Panc1 (cell line): ENCODE measurements around the gene PNMA5. TPM values are rescaled to one million over a fixed set of nuclear protein-coding genes. Genes with fewer than 3 reads are reported as not detected.
"Not testable (repeated sequence)": the region's sequence is repeated elsewhere in the genome, so short reads cannot be mapped to it uniquely, and the experiment has no call there.

Experiments used
- ATAC-seq: fragments of 200-7000 bp; cut with Tn5 transposase; 2 replicates; pipeline ENCODE4 v1.9.1; 2020; ENCODE audit warnings: mild to moderate bottlenecking, moderate library complexity
- BruUV-seq: library from RNA; stranded (reverse); fragments of 400-500 nt; replicated peaks from 2 replicates; lab custom pipeline; 2021; lab: Mats Ljungman, UMichigan
- CTCF ChIA-PET: fragments of 300-600 bp; sonication (Branson Sonifier 250); formaldehyde crosslinking; loops from one replicate; lab custom pipeline; 2022; ENCODE audit warnings: antibody characterized with exemption; lab: Charles Lee
- POLR2A ChIA-PET: fragments of 300-600 bp; sonication (Branson Sonifier 250); formaldehyde crosslinking; loops from one replicate; lab custom pipeline; 2022; ENCODE audit warnings: antibody characterized with exemption; lab: Charles Lee
- DNase-seq: peaks from one replicate; pipeline ENCODE4 v3.0.0-alpha.2; 2010; ENCODE audit warnings: low read depth, low spot score
- H3K27ac ChIP-seq: 2 replicates; pipeline ENCODE4 v1.5.1; 2011; ENCODE audit warnings: mild to moderate bottlenecking, low read length, inconsistent platforms
- H3K27me3 ChIP-seq: fragments of 200-500 bp; sonication (Bioruptor generic); 2 replicates; pipeline ENCODE4 v1.6.0; 2014; ENCODE audit warnings: low read length, inconsistent platforms; ENCODE audit not compliant: control insufficient read depth, insufficient read depth
- H3K36me3 ChIP-seq: fragments of 200-500 bp; sonication (Bioruptor generic); 2 replicates; pipeline ENCODE4 v1.5.1; 2014; ENCODE audit warnings: inconsistent platforms, mild to moderate bottlenecking, low read length, moderate library complexity; ENCODE audit not compliant: control insufficient read depth, insufficient read depth
- H3K4me1 ChIP-seq: 2 replicates; pipeline ENCODE4 v1.5.1; 2011; ENCODE audit warnings: inconsistent platforms, mild to moderate bottlenecking, low read length, moderate library complexity; ENCODE audit not compliant: control insufficient read depth, insufficient read depth
- H3K4me3 ChIP-seq, 2 experiments: 2 replicates each; pipeline ENCODE4 v1.5.1; 2011 to 2012; ENCODE audit warnings: low read depth in 2 of 2, low read length in 2 of 2, mild to moderate bottlenecking in 2 of 2, inconsistent platforms in 1 of 2, moderate library complexity in 1 of 2
- H3K9me3 ChIP-seq: fragments of 200-500 bp; sonication (Bioruptor generic); 2 replicates; pipeline ENCODE4 v1.5.1; 2014; ENCODE audit warnings: low read depth, mild to moderate bottlenecking, inconsistent platforms, low read length, moderate library complexity; ENCODE audit not compliant: control insufficient read depth, insufficient read depth
- CTCF ChIP-seq: fragments of 450-650 bp; IDR thresholded peaks from 2 replicates; pipeline ENCODE4 v1.5.1; 2017; ENCODE audit warnings: mild to moderate bottlenecking
- POLR2AphosphoS5 ChIP-seq: IDR thresholded peaks from 2 replicates; pipeline ENCODE4 v1.6.1; 2012; ENCODE audit warnings: mild to moderate bottlenecking, low read depth, low read length, moderate library complexity
- REST ChIP-seq, 2 experiments: IDR thresholded peaks; 2 replicates each; pipeline ENCODE4 v1.6.1; 2011 to 2012; ENCODE audit warnings: low read depth in 2 of 2, control low read depth in 1 of 2, low read length in 1 of 2, mild to moderate bottlenecking in 1 of 2, moderate library complexity in 1 of 2; ENCODE audit not compliant: insufficient read depth in 1 of 2
- SIN3A ChIP-seq: IDR thresholded peaks from 2 replicates; pipeline ENCODE4 v1.6.1; 2012; ENCODE audit warnings: low read depth, mild to moderate bottlenecking, low read length, moderate library complexity, borderline replicate concordance; ENCODE audit not compliant: insufficient read depth
- TCF7L2 ChIP-seq: IDR thresholded peaks from 2 replicates; pipeline ENCODE4 v1.6.1; 2011; ENCODE audit warnings: mild to moderate bottlenecking, low read depth, low read length, inconsistent platforms
- in situ Hi-C: cut with HindIII; loops from 2 replicates; pipeline ENCODE4 v1.10.0; 2016; ENCODE audit warnings: low sequenced_read_pairs, low pct_unique_long_range_greater_than_20kb
- intact Hi-C: fragments of 100-400 bp; cut with micrococcal nuclease; formaldehyde crosslinking; loops from one replicate; pipeline ENCODE4 v1.10.0; 2022; ENCODE audit not compliant: unreplicated experiment
- total RNA-seq: library from RNA; stranded (reverse); gene quantifications from one replicate; pipeline ENCODE4 v1.2.1, GENCODE V29; 2021; ENCODE audit not compliant: unreplicated experiment

Gene PNMA5
- total RNA-seq, 1 experiment from 2014 or later: not detected

- in situ Hi-C loops: no loop called here
- no peak for DNase-seq
- ChIA-PET CTCF (no interaction called here), POLR2A (no interaction called here)
- no peak for TF ChIP-seq TCF7L2
- no peak for TF ChIP-seq REST (IDR thresholded peaks at IDR 0.05; ENCODE audit: insufficient read depth in 1 of 2, low read depth in 2 of 2, low read length in 1 of 2)
- TF ChIP-seq SIN3A: no peak
- TF ChIP-seq CTCF: no peak
- no peak for TF ChIP-seq POLR2AphosphoS5
- no peaks in the 10 kb centered on the region for H3K4me1 ChIP-seq
- no peak overlapping the region for H3K27ac ChIP-seq
- intact Hi-C loops: no loop called here
- ATAC-seq: no peak
- BruUV-seq: no TSS peak
- no peaks in the 10 kb centered on the region for H3K9me3 ChIP-seq
- H3K4me3 ChIP-seq: no peak overlapping the region
- H3K27me3 ChIP-seq: no peaks in the 10 kb centered on the region; the same call in 1 of the 2 replicates
- H3K36me3 ChIP-seq: no peaks in the 10 kb centered on the region
Observed at GRCh38 chrX:153003981-153004380, 10.1 kb upstream of the PNMA5 start.

- ATAC-seq, DNase-seq, H3K36me3 ChIP-seq, H3K4me1 ChIP-seq, intact Hi-C loops, H3K27me3 ChIP-seq, H3K4me3 ChIP-seq, BruUV-seq, H3K9me3 ChIP-seq, in situ Hi-C loops, POLR2A ChIA-PET, CTCF ChIA-PET, H3K27ac ChIP-seq: not testable (repeated sequence)
Observed at GRCh38 chrX:153002182-153002581, 8.3 kb upstream of the PNMA5 start.

- intact Hi-C loops: no loop called here
- DNase-seq: no peak
- Histone ChIP-seq H3K27ac (no peak overlapping the region), H3K4me1 (no peaks in the 10 kb centered on the region), H3K27me3 (no peaks in the 10 kb centered on the region), H3K36me3 (no peaks in the 10 kb centered on the region), H3K4me3 (no peak overlapping the region), H3K9me3 (no peaks in the 10 kb centered on the region)
- no TSS peak for BruUV-seq
- CTCF ChIA-PET: interaction anchor here (0.6 kb wide), 1 partner anchor 16 kb away, joined by 4 read pairs; no protein-coding TSS in a partner anchor
- no peak for ATAC-seq
- no peak for TF ChIP-seq POLR2AphosphoS5
- no peak for TF ChIP-seq SIN3A
- TF ChIP-seq TCF7L2: no peak
- no peak for TF ChIP-seq CTCF
- TF ChIP-seq REST (IDR thresholded peaks at IDR 0.05; ENCODE audit: insufficient read depth in 1 of 2, low read depth in 2 of 2, low read length in 1 of 2): no peak
- POLR2A ChIA-PET: no interaction called here
- in situ Hi-C loops: no loop called here
Observed at GRCh38 chrX:152997337-152997736, 3.4 kb upstream of the PNMA5 start.
